Measurements from ENCODE around the gene RTN4R. TPM values are rescaled to one million over a fixed set of nuclear protein-coding genes. Genes with fewer than 3 reads are reported as not detected.

Gene RTN4R
- total and polyA plus RNA-seq, 9 of the 15 experiments (the other 6 are each of a cell fraction or from before 2014, with no cell fraction given), result 0.04 to 2.8 (median 1.4) TPM; not detected in 3

DNA sequence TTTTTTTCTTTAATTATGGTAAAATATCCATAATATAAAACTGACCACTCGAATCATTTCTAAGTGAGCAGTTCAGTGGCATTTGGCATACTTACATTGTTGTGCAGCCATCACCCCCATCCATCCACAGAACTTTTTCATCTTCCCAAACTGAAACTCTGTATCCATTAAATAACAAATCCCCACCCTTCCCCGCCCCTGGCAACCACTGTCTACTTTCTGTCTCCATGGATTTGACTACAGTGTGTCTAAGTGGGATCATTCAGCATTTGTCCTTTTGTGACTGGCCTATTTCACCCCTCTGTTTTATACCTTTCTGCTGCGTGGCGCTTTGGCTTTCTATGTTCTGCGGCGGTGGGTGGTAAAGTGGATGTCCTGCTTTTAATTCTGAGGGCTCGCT lies 49.1 kb downstream of the RTN4R start:
- intact Hi-C loops (cut with micrococcal nuclease), result no loop called here
- Histone ChIP-seq H3K4me2 (ENCODE audit: insufficient read depth, low read length) (no peak overlapping the region), H3K4me1 (replicated peaks in 1 of 2; ENCODE audit: control insufficient read depth in 2 of 2, insufficient read depth in 2 of 2, low read length in 2 of 2) (peaks cover 0 to 28% of the 10 kb centered on the region in 2 experiments; a peak in 2 of 5 replicates), H3K9me1 (ENCODE audit: control insufficient read depth, insufficient read depth, low read length) (no peaks in the 10 kb centered on the region), H4K20me1 (replicated peaks; ENCODE audit: control insufficient read depth, insufficient read depth, low read length) (peaks cover 16% of the 10 kb centered on the region), H3K79me2 (ENCODE audit: control insufficient read depth, insufficient read depth, low read length) (no peaks in the 10 kb centered on the region), H3K9ac (ENCODE audit: insufficient read depth in 1 of 2, low read depth in 2 of 2, low read length in 2 of 2) (no peak overlapping the region), H3K4me3 (no peak overlapping the region), H3K36me3 (ENCODE audit: control insufficient read depth, insufficient read depth, low read length) (no peaks in the 10 kb centered on the region), H2AFZ (ENCODE audit: low read depth, low read length) (no peak overlapping the region), H3K9me3 (replicated peaks; ENCODE audit: control insufficient read depth, insufficient read depth, low read depth, low read length) (peaks cover 11% of the 10 kb centered on the region), H3K27me3 (ENCODE audit: control insufficient read depth in 2 of 2, insufficient read depth in 2 of 2, low read length in 2 of 2) (peaks cover 34 to 77% of the 10 kb centered on the region in 2 experiments), H3K27ac (ENCODE audit: extremely low read depth, low read depth, low read length) (no peak overlapping the region)
- DNase-seq (ENCODE audit: extremely low read depth in 1 of 4, low spot score in 3 of 4), result no peak
- 40% methylated on average over 7 of the region's 7 CpGs for WGBS (ENCODE audit: insufficient coverage, low coverage, missing lambda C conversion rate)
- no peak for FAIRE-seq
- POLR2A ChIA-PET, result interaction anchor here (0.6 to 1.5 kb wide), 3 partner anchors 11 to 1920 kb away, joined by 3 read pairs; no protein-coding TSS in a partner anchor
- BruUV-seq (replicated peaks), result no TSS peak
- in situ Hi-C loops (cut with MboI), result no loop called here
- ATAC-seq, result no peak
- CTCF ChIA-PET (ENCODE audit: low intra/inter-chr PET ratio), result no interaction called here
- TF ChIP-seq MTF1 (CRISPR knock-in tag; IDR thresholded peaks at IDR 0.05; ENCODE audit: borderline replicate concordance) (no peak), ADNP (tag; IDR thresholded peaks at IDR 0.05) (no peak), TRIM28 (IDR thresholded peaks at IDR 0.05) (no peak)
- TF ChIP-seq, protein P1, sequence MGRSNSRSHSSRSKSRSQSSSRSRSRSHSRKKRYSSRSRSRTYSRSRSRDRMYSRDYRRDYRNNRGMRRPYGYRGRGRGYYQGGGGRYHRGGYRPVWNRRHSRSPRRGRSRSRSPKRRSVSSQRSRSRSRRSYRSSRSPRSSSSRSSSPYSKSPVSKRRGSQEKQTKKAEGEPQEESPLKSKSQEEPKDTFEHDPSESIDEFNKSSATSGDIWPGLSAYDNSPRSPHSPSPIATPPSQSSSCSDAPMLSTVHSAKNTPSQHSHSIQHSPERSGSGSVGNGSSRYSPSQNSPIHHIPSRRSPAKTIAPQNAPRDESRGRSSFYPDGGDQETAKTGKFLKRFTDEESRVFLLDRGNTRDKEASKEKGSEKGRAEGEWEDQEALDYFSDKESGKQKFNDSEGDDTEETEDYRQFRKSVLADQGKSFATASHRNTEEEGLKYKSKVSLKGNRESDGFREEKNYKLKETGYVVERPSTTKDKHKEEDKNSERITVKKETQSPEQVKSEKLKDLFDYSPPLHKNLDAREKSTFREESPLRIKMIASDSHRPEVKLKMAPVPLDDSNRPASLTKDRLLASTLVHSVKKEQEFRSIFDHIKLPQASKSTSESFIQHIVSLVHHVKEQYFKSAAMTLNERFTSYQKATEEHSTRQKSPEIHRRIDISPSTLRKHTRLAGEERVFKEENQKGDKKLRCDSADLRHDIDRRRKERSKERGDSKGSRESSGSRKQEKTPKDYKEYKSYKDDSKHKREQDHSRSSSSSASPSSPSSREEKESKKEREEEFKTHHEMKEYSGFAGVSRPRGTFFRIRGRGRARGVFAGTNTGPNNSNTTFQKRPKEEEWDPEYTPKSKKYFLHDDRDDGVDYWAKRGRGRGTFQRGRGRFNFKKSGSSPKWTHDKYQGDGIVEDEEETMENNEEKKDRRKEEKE (IDR thresholded peaks at IDR 0.05; ENCODE audit: borderline replicate concordance in 1 of 2, control insufficient read depth in 1 of 2, low read depth in 2 of 2, low read length in 1 of 2), result no peak

Data from K562 (cell line).